Fibroblast of lung (primary cell): ENCODE measurements around the gene TMEM33.

Source experiments
- EZH2 ChIP-seq: IDR thresholded peaks from 2 replicates; pipeline ENCODE4 v1.5.1; 2012; ENCODE audit warnings: low read length, control low read depth, mild to moderate bottlenecking; ENCODE audit errors: missing control alignments
- TF ChIP-seq, protein P1 (sequence below), 2 donors: IDR thresholded peaks in 1 of 2; conservative IDR thresholded peaks in 1 of 2; 1 replicate in 1 of 2; 2 replicates in 1 of 2; pipeline ENCODE4 v1.5.1; 2011 to 2012; ENCODE audit warnings: low read length in 2 of 2, control low read depth in 1 of 2, inconsistent platforms in 1 of 2, low read depth in 1 of 2, mild to moderate bottlenecking in 1 of 2

GRCh38 chr4:41999321-41999720, 64.1 kb downstream of the TMEM33 start:
- TF ChIP-seq, protein P1, sequence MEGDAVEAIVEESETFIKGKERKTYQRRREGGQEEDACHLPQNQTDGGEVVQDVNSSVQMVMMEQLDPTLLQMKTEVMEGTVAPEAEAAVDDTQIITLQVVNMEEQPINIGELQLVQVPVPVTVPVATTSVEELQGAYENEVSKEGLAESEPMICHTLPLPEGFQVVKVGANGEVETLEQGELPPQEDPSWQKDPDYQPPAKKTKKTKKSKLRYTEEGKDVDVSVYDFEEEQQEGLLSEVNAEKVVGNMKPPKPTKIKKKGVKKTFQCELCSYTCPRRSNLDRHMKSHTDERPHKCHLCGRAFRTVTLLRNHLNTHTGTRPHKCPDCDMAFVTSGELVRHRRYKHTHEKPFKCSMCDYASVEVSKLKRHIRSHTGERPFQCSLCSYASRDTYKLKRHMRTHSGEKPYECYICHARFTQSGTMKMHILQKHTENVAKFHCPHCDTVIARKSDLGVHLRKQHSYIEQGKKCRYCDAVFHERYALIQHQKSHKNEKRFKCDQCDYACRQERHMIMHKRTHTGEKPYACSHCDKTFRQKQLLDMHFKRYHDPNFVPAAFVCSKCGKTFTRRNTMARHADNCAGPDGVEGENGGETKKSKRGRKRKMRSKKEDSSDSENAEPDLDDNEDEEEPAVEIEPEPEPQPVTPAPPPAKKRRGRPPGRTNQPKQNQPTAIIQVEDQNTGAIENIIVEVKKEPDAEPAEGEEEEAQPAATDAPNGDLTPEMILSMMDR (conservative IDR thresholded peaks at IDR 0.05 in 1 of 2, IDR thresholded peaks at IDR 0.05 in 1 of 2; ENCODE audit: low read depth in 1 of 2, low read length in 2 of 2): no peak
- TF ChIP-seq EZH2: no peak
